ENCODE data around the gene PARD6G. TPM values are rescaled to one million over a fixed set of nuclear protein-coding genes. Genes with fewer than 3 reads are reported as not detected.

PARD6G gene
- total RNA-seq, 6 donors from 2014 or later = 1.4 to 6.1 (median 3.5) TPM

DNA sequence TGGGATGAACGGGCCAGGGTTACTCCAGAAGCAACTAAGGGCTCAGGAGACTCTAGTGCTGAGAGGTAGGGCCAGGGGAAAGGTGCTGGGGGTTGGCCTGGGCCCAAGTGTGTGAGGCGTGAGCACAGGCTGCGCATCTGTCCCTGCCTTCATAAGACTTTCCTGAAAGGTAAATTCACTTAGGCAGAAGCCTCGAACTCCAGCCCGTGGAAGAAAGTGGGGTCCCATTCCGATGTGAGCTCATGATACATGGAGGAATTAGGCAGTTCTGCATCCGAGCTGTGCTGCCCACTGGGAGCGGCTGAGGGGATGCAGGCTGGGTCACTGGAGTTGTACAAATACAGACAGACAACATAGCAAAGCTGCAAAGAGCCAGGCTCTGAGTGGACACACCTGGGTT is 16.2 kb downstream of the PARD6G start:
- TF ChIP-seq EP300 (IDR thresholded peaks at IDR 0.05) (no peak), POLR2A (IDR thresholded peaks at IDR 0.05) (no peak), POLR2AphosphoS5 (IDR thresholded peaks at IDR 0.05) (no peak)
- TF ChIP-seq, protein P1, sequence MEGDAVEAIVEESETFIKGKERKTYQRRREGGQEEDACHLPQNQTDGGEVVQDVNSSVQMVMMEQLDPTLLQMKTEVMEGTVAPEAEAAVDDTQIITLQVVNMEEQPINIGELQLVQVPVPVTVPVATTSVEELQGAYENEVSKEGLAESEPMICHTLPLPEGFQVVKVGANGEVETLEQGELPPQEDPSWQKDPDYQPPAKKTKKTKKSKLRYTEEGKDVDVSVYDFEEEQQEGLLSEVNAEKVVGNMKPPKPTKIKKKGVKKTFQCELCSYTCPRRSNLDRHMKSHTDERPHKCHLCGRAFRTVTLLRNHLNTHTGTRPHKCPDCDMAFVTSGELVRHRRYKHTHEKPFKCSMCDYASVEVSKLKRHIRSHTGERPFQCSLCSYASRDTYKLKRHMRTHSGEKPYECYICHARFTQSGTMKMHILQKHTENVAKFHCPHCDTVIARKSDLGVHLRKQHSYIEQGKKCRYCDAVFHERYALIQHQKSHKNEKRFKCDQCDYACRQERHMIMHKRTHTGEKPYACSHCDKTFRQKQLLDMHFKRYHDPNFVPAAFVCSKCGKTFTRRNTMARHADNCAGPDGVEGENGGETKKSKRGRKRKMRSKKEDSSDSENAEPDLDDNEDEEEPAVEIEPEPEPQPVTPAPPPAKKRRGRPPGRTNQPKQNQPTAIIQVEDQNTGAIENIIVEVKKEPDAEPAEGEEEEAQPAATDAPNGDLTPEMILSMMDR (IDR thresholded peaks at IDR 0.05) = no peak
- ATAC-seq (ENCODE audit: low FRiP score in 2 of 2) (peak in 1 of 2 donors; percentile 23), DNase-seq (no peak)
- Histone ChIP-seq H3K36me3 (no peaks in the 10 kb centered on the region), H3K27ac (no peak overlapping the region), H3K4me1 (no peaks in the 10 kb centered on the region), H3K27me3 (no peaks in the 10 kb centered on the region), H3K9me3 (no peaks in the 10 kb centered on the region), H3K4me3 (no peak overlapping the region)
- WGBS, 2 donors = 92 to 98% methylated on average over 7 to 8 of the region's 8 CpGs

DNA sequence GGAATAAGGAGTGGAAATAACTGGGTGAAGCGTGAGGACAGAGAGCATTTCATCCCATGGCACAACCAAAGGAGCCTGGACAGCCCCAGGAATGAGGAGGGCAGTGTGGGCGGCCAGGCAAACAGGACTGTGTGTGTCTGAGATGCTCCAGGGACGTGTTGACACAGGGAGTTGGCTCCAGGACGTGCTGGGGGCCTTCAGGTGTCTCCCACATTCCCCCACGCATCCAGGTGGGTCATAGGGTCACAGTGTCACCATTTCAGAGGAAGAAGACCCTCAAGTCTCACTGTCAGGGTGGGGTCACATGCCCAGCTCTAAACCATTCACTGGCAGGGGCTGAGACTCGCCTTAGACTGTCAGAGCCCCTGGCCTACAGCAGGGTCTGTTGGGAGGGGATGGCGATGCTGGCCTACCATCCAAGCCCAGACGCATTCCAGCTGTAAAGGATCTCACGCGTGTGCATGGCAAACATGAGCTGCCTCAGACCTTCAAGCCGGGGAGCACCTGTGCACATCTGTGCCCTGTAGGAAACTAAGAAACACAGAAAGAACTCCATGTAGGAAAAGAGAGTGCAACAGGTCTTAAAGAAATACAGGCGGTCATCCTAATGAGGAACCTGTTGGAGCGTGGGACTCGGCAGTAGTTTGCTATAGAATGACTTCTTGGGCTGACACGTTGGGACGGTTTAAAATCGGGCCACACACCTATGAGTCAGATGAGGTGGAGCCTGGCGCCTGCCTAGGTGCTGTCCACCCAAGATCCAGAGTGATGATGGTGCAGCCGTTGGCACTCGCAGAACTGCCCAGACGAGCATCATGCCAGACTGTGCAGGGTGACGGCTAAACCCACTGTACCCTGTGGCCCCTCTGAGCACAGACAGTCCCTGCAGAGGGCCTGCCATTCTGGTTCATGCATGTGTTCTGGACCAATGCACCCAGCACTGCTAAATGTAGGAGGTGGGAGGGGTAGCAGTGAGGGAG is 17.3 kb downstream of the PARD6G start:
- Histone ChIP-seq H3K36me3 (no peaks in the 10 kb centered on the region), H3K4me3 (no peak overlapping the region), H3K27me3 (no peaks in the 10 kb centered on the region), H3K4me1 (no peaks in the 10 kb centered on the region), H3K9me3 (no peaks in the 10 kb centered on the region), H3K27ac (no peak overlapping the region)
- TF ChIP-seq, protein P1 (IDR thresholded peaks at IDR 0.05) = no peak
- TF ChIP-seq POLR2A (IDR thresholded peaks at IDR 0.05) (no peak), POLR2AphosphoS5 (IDR thresholded peaks at IDR 0.05) (no peak), EP300 (IDR thresholded peaks at IDR 0.05) (no peak)
- ATAC-seq (ENCODE audit: low FRiP score in 2 of 2) (peak in 1 of 2 donors; percentile 9), DNase-seq (peak in 1 of 2 donors; percentile 9)
- WGBS, 2 donors = 89 to 90% methylated on average over 21 to 22 of the region's 22 CpGs

DNA sequence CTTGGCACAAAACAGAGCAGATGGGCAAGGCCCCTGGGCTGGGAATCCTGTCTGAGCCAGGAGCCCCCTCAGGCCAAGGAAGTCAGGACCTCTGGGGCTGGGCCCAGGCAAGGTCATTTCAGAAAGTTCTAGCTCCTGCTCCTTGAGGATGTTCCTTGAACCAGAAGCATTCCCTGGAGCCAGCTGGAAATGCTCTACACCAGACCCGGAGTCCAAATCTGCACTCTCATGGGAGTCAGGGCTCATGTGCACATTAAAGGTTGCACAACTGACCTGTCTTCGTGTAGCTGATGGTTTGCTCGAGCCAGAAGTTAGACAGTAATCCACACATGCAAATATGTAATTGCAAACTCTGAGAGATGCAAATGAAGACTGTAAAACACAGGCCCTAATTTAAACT is 18.0 kb downstream of the PARD6G start:
- H3K4me3 ChIP-seq = no peak overlapping the region
- no peak overlapping the region for H3K27ac ChIP-seq
- ATAC-seq (ENCODE audit: low FRiP score in 2 of 2) (no peak), DNase-seq (no peak)
- H3K9me3 ChIP-seq = no peaks in the 10 kb centered on the region
- 49 to 76% methylated on average over 2 to 3 of the region's 3 CpGs for WGBS, 2 donors
- H3K27me3 ChIP-seq = no peaks in the 10 kb centered on the region
- no peaks in the 10 kb centered on the region for H3K4me1 ChIP-seq
- no peaks in the 10 kb centered on the region for H3K36me3 ChIP-seq
- no peak for TF ChIP-seq POLR2AphosphoS5 (IDR thresholded peaks at IDR 0.05)
- no peak for TF ChIP-seq EP300 (IDR thresholded peaks at IDR 0.05)
- TF ChIP-seq POLR2A (IDR thresholded peaks at IDR 0.05) = no peak
- TF ChIP-seq, protein P1 (IDR thresholded peaks at IDR 0.05) = no peak

DNA sequence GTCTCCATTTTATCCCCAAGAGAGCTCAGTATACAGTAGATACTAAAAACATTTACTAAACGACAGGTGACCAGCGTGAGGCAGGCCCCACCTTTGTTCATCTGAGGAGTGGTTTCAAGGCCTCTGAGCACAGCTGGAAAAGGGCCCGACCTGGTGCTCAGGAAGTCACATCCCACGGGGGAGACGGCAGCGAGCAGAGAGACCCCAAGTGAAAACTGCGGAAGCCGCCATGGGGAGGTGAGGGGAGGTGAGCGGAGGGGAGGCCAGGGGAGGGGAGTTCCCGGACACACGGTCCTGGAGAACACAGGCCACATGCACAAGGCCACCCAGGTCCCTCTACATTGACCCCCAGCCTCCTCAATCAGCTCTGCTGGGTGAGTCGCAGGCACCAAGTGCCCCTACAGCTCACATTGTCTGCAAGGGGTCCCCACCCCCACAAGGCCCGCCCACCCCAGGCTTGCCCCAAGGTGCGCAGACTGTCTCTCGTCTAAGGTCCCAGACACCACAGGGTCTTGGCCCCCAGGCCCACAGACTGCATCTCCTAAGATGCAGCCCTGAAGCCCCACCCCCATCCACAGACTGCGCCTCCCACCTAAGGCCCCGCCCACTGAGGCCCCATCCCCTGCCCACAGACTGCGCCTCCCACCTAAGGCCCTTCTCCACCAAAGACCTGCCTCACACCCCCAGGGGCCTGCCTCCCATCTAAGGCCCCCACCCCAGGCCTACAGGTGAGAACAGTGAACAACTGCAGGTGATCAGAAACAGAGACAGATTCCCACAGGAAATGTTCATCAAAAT is 19.1 kb downstream of the PARD6G start:
- Histone ChIP-seq H3K36me3 (no peaks in the 10 kb centered on the region), H3K4me3 (no peak overlapping the region), H3K4me1 (no peaks in the 10 kb centered on the region), H3K27ac (no peak overlapping the region), H3K9me3 (no peaks in the 10 kb centered on the region), H3K27me3 (no peaks in the 10 kb centered on the region)
- TF ChIP-seq POLR2A (IDR thresholded peaks at IDR 0.05) (no peak), EP300 (IDR thresholded peaks at IDR 0.05) (no peak), POLR2AphosphoS5 (IDR thresholded peaks at IDR 0.05) (no peak)
- TF ChIP-seq, protein P1 (IDR thresholded peaks at IDR 0.05) = no peak
- WGBS, 2 donors = 91 to 93% methylated on average over 13 to 18 of the region's 18 CpGs
- DNase-seq (peak in 1 of 2 donors; percentile 21), ATAC-seq (ENCODE audit: low FRiP score in 2 of 2) (no peak)

All from upper lobe of left lung (tissue), 6 donors.